LoVo (cell line): ENCODE measurements around the gene TSPEAR.
"Not testable (repeated sequence)": the region's sequence is repeated elsewhere in the genome, so short reads cannot be mapped to it uniquely, and the experiment has no call there.

Source experiments
- DNase-seq: peaks from one replicate; pipeline ENCODE4 v3.0.0-alpha.2; 2016; ENCODE audit warnings: low spot score

TSPEAR gene

DNA sequence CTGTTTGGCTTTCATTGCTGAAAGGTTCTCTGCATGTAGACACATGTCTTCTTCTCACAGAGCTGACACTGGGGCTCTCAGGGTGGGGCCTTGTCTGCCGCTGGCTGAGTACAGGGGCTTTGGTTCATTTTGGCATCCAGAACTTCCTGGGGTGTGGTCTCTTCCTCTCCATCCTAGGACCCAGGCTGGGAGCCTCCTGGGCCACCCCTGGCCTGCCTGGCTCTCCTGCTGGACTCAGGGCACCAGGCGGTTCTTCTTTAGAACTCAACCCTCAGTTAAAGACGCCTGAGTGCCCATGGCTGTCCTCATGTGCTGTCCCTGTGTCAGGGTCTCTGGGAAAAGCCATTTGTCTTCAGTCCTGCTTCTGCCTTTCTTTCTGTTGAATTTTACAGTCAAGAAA, 125.5 kb downstream of the TSPEAR start:
- no peak for DNase-seq

DNA sequence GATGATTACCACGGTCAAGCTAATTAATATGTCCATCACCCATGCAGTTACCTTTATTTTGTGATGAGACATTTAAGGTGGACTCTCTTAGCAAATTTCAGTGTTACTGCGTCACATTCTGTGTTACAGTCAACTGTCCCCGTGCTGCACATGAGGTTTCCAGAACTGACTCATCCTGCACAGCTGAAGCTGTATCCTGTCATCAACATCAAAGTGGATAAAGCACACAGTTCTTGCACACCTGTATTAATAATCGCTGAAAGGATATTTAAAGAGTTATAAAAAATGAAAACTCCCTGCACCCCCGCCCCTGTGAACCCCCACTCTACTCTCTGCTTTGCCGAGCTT, 127.6 kb downstream of the TSPEAR start:
- no peak for DNase-seq

DNA sequence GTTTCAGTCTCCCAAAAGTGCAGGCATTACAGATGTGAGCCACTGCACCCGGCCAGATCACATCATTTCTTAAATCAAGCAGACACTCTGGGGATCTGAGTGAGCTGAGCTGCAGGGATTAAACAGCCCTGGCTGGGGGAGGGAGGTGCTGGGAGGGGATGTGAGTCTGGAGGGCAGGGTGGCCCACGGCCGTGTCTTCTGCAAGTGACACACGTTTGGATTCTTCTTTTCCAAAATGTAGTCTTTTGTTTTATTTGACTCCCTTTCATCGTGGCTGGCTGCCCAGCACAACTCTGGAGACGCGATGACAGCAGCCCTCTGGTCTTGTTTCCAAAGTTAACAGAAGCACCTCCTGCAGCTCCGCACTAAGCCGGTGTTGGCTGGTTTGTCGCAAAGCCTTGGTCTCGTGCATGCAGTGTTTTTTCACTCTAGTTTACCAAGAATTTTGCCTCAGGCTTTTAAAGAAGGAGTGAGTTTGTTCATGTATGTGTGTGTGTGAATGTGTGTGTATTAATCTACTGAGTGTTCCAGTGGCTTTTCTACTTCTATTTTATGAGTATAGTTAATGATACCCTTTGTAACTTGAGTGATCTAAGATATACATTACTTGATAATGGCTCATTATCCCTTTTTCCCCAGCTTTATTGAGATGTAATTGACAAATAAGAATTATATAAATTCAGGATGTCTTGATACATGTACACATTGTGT, 128.1 kb downstream of the TSPEAR start:
- no peak for DNase-seq

DNA sequence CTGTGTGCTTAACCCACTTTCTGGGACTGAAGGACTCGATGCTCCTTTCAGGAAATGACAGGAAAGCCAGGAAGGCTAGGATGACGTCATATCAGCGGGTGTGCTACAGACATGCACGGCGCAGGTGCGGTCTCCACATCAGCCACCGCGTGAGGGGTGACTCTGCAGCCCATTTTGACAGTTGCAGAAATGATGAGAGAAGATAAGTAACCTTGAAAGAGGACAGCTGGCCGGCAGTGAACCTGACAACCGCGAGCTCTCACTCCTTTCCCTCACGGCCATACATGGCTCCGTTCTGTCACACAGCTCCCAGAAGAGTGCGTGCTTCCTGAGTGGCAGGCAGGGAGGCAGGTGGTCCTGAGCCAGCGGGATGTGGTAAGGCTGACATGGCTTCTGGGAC, 129.3 kb downstream of the TSPEAR start:
- no peak for DNase-seq

DNA sequence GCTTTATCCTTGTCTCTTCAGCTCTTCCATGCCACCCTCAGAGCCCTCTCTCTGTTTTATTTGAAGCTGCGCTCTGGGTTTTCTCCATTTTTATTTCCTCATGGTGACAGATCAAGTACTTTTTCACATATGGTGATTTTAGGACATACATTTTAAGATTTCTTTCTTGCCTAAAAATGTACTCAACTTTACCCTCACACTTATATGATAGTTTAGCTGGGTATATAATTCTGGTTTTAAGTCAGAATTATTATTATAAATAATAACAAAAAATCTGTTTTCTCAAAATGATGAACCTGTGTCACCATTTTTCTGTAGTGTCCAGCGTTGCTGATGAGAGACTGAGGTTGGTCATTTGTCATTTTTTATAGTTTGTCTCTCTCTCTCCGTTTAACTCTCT, 130.2 kb downstream of the TSPEAR start:
- DNase-seq, result no peak

DNA sequence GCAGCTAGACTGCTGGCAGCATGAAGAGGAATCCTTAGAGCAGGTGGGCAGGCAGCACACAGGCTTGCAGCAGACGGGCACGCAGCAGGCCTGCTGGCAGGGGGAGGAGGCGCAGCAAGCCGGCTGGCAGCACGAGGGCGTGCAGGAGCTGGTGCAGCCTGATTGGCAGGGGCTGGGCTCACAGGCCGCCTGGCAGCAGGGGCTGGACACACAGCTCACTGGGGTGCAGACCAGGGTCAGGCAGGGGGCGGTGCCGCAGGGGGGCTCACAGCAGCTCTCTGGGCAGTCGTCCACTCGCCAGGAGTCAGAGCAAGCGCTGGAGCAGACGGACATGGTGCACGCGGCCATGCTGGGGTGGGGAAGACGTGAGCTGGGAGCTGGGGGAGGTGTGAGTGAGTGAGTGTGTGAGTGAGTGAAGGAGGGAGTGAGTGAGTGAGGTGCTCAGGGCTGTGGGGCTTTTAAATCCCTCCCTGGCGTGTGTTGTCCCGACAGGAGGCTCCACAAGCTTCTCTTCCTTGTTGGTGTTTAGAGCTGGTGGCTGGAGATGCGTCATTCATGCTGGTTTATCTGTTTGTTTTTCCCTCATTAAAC, 131.0 kb downstream of the TSPEAR start, which contains the start of gene KRTAP10-5:
Gene KRTAP10-5, minus strand, starts transcription at position 374 of the 591 bp plus-strand sequence. Its CDS starts 26 bp downstream, at position 348.
- not testable (repeated sequence) for DNase-seq

DNA sequence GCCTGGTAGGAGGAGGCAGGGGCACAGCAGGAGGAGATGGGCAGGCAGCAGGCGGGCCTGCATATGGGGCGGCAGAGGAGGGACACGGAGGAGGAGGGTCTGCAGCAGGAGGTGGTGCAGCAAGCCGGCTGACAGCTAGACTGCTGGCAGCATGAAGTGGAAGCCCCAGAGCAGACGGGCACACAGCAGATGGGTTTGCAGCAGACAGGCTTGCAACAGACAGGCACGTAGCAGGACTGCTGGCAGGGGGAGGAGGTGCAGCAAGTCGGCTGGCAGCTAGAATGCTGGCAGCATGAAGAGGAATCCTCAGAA, 131.6 kb downstream of the TSPEAR start:
- no peak for DNase-seq

DNA sequence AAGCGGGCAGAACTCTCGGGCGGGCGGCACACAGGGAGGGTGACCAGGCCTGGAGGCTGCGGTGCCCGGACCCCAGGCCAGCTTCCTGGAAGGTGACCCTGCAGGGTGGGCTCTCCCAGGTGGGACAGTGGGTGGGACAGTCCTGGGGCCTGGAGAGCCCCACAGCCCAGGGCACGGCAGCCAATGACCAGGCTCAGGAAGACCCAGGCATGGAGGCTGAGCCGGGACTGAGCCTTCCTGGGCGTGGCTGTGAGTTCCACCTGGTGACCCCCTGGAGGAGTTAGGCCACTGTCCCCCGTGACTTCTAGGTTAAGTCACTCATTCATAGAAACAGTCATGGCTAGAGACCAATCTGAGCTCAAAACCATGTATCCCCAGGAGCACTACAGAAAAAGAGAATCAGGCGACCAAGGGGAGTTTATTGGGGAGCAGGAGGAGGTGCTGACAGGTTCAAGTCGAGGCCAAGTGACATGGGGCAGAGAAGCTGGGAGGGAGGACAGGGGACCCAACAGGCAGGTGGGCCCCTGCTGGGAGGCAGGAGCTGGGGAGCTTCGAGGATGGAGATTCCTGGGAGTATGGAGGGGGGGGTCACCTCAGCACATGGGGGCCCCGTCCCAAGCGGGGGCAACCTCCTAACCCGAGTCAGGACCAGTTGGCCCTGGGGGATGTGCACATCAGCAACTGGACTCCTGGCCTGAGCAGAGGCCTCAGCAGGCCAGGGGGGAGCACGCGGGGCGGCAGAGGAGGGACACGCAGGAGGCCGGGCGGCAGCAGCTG, 132.1 kb downstream of the TSPEAR start:
- no peak for DNase-seq

DNA sequence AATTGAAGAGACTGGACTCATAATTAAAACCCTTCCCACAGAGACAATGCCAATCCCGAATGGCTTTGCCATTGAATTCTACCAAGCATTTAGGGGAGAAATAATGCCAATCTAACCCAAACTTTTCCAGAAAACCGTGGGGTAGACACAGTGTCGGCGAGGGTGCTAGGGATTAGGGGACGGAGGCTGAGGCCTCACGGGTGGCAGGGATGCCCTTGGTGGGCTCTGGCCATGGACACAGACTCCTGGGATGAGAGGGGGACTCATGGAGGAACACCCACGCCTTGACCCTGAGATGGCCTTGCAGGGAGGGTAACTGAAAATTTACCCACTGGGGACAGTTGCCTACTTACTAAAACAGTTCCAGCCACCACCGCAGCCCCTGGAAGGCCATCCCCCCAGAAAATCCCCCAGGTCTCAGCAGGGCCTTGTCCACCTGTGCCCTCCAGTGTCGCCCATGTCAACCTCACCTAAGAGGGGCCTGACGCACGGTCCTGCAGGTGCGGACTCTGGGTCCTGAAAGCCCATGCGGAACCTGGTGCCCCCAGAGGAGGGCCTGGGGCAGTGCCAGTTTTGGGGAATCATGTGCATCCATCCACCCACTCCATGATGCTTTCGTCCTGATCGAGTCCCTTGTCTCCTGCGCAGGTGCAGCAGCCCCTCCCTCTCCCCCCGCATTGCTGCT, 132.9 kb downstream of the TSPEAR start:
- DNase-seq, result no peak

DNA sequence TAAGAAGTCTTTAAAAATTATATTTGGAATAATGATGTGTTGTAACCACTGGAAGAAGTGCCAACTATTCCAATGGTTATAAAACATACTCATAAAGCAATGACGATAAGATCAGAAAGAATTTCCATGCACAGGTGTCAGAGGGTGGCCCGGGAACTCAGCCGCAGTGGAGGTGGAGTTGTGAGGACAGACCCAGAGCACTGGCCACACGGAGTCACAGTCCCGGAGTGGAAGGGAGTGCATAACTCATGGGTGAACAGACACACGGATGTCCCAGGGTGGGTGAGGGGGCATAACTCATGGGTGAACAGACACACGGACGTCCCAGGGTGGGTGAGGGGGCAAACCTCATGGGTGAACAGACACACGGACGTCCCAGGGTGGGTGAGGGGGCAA, 135.3 kb downstream of the TSPEAR start:
- DNase-seq, result no peak

DNA sequence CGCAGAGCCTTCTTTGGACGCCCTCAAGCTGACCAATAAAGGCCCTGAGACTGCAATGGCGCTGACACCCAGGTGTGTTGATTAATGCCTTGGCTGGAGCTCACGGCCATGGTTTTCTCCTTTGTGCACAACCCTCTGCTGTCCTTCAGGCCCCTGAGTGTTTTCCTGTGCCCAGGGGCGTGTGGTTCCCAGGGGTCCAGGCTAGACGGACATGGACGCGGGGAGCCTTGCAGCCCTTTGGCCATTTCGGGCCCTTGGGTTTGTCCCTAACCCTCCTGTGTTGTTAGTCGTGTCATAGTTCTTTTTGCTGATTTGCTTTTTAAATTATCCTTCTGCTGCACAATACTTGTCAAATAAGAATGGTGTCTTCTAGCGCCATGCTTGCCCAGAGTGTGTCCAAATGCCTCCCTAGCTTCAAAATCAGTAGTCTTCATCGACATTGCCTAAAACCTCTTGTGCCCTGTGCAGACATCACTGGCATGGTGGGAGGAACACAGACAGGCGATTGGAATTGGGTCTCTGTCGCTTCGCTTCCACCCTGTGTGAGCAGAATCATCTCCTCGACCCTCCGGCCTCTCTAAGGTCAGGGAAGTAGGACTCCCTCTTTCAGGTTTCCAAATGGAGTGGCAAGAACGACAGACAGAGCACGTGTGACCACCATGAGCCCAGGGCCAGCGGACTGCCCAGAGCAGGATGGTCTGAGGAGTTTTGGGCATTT, 135.9 kb downstream of the TSPEAR start:
- no peak for DNase-seq

DNA sequence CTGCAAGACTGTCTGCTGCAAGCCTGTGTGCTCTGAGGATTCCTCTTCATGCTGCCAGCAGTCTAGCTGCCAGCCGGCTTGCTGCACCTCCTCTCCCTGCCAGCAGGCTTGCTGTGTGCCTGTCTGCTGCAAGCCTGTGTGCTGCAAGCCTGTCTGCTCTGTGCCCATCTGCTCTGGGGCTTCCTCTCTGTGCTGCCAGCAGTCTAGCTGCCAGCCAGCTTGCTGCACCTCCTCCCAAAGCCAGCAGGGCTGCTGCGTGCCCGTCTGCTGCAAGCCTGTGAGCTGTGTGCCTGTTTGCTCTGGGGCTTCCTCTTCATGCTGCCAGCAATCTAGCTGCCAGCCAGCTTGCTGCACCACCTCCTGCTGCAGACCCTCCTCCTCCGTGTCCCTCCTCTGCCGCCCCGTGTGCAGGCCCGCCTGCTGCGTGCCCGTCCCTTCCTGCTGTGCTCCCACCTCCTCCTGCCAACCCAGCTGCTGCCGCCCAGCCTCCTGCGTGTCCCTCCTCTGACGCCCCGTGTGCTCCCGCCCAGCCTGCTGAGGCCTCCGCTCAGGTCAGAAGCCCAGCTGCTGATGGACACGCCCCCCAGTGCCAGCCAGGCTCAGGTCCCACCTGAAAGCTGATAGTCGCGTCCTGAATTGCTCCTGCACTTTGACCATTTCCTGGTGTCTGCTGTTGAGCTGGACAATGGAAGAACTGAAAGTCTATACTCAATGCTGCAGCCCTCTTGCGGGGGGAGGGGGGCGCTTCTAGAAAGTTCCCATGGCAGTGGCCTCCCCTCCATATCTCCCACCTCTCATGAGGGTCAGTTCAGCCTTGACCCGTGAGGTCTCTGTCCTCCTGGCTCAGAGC, 136.7 kb downstream of the TSPEAR start:
- no peak for DNase-seq

DNA sequence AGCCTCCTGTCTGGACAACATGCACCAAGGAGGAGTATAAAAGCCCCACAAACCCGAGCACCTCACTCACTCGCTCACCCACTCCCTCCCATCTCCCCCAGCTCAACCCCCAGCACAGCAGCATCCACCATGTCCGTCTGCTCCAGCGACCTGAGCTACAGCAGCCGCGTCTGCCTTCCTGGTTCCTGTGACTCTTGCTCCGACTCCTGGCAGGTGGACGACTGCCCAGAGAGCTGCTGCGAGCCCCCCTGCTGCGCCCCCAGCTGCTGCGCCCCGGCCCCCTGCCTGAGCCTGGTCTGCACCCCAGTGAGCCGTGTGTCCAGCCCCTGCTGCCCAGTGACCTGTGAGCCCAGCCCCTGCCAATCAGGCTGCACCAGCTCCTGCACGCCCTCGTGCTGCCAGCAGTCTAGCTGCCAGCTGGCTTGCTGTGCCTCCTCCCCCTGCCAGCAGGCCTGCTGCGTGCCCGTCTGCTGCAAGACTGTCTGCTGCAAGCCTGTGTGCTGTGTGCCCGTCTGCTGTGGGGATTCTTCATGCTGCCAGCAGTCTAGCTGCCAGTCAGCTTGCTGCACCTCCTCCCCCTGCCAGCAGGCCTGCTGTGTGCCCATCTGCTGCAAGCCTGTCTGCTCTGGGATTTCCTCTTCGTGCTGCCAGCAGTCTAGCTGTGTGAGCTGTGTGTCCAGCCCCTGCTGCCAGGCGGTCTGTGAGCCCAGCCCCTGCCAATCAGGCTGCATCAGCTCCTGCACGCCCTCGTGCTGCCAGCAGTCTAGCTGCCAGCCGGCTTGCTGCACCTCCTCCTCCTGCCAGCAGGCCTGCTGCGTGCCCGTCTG, 137.5 kb downstream of the TSPEAR start, which contains the start of gene KRTAP10-4:
Gene KRTAP10-4, plus strand, starts transcription at position 100 of the 827 bp plus-strand sequence. Its CDS starts 30 bp downstream, at position 130.
- DNase-seq, result not testable (repeated sequence)

DNA sequence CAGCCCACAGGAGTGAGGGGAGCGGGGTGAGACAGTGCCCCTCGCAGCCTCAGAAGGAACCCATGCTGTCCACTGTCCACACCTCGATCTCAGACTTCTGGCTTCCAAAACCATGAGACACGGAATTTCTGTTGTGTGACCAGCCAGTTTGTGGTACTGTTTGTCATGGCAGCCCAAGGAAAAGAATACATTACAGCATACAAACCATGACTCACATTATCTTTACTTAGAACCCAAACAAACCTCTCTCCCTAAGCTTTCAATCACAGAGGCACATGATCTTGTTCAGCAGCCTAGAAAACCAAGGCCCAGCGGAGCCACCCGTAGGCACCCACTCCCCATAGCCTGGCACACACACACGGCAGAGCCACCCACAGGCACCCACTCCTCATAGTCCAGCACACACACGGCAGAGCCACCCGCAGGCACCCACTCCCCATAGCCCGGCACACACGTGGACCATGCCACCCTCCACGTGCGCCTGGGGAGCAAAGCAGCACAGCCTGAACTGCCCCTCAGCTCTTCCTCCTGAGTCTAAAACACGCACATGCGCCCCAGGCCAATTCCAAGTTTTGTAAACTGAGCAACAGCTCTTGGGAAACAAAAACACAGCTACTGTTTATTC, 138.3 kb downstream of the TSPEAR start:
- no peak for DNase-seq

DNA sequence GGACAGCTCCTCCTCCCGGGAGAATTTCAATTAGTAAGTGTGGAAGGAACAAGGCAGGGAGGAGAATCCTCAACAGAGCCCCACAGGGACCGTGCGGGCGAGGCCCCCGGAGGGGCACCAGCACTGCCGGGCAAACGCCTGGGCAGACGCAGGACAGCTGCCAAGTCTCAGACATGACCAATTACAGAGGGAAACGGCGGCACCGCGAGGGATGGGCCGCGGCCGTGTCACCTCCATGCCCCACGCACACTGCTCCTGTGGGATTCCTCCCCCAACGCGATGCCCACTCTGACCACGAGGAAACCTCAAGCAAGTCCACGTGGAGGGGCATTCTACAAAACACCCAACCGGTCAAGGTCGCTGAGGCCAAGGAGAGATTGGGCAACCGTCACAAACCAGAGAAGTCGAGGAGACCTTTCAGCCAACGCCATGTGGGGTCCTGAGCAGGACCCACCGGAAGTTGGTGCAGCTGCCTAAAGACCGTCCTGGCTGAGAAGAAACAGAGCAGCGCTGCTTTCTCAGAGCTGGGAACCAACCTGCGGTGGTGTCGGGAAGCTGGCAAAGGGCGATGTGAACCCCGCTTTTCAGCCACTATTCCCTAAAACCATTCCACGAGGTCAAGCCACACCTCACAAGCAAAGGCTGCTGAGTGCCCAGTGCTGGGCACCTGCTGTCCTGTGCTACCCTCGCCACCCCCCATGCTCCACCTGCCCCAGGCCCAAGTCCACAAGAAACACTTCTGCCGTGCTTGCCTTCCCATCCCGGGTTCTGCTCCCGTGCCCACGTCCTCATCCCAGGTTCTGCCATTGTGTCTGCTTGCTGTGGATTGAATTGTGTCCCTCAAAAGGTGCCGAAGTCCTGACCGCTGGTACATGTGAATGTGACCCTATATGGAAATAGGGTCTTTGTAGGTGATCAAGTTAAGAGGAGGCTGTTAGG, 139.3 kb downstream of the TSPEAR start:
- no peak for DNase-seq

DNA sequence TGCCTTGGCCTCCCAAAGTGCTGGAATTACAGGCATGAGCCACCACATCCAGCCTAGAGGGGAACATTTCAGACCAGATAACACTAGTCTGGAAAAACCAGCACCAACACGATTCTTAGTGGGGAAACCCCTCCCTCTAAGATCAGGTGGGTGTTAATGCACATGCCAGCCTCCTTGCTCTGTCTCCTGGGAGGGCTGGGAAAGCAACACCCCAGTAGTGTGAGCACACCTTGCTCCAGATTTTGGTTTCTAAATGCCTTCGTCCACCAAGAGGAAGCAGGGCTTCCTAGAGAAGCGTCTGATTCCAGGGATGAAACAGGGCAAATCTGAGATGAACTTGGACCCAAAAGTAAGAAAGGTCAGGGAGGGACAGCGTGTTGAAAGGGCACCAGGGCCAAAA, 140.1 kb downstream of the TSPEAR start:
- DNase-seq, result no peak

DNA sequence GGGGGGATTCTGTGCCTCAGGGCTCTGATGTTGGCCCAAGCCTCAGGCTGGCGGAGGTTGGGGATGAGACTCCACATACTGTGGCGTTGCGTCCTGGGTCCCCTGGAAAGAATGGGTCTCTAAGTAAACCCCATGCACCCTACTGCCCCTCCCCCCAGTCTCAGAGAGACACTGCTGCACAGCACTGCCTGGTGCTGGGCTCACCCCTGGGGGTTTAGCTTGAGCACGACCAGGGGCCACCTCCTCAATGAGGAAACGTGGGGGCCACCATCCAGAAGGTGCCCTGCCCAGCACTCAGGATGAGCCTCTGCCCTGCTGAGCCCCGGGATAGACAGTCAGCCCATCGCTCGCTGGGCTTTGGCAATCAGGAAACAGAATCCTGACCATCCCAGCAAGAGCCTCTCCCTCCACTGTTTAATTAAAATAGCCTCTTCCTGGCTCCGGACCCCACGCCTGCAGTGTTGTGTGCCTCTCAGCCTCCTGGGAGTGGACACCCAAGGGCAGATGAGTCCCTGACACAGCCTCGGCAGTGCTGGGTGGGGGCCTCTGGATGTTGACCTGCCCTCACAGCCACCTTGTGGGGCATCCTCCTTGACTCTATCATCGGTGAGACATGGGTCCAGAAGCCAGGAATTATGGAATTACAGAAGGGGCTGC, 141.4 kb downstream of the TSPEAR start:
- no peak for DNase-seq
